TTC549 (cell line): Measurements from ENCODE around the gene NPHS2.
A peak's percentile ranks its signal among the peaks of the same experiment; 100 is the strongest.
"Not testable (repeated sequence)": the region's sequence is repeated elsewhere in the genome, so short reads cannot be mapped to it uniquely, and the experiment has no call there.

ENCODE experiments used
- FAIRE-seq: peaks from 2 replicates; lab custom pipeline; 2012; peaks lifted over from hg19 to GRCh38; lab: Jason Lieb, UNC

Gene NPHS2

GRCh38 chr1:179547021-179547535 is 28.7 kb downstream of the NPHS2 start:
- no peak for FAIRE-seq

- FAIRE-seq, result no peak
These were observed 30.4 kb downstream of the NPHS2 start for GRCh38 chr1:179545321-179545720.

GRCh38 chr1:179541774-179542173 is 34.0 kb downstream of the NPHS2 start:
- FAIRE-seq, result peak; percentile 85

GRCh38 chr1:179530352-179530751 is 45.4 kb downstream of the NPHS2 start:
- no peak for FAIRE-seq

- FAIRE-seq, result no peak
These were observed 46.1 kb downstream of the NPHS2 start for GRCh38 chr1:179529482-179530195.

GRCh38 chr1:179518544-179518943 is 57.2 kb downstream of the NPHS2 start:
- not testable (repeated sequence) for FAIRE-seq

- no peak for FAIRE-seq
These were observed 58.6 kb downstream of the NPHS2 start for GRCh38 chr1:179516976-179517705.

- FAIRE-seq, result no peak
These were observed 65.7 kb downstream of the NPHS2 start for GRCh38 chr1:179510038-179510437.

- FAIRE-seq, result no peak
These were observed 66.4 kb downstream of the NPHS2 start for GRCh38 chr1:179509384-179509783.

GRCh38 chr1:179506199-179506598 is 69.5 kb downstream of the NPHS2 start:
- FAIRE-seq, result no peak
